ENCODE data around the gene WDR76.

WDR76 gene
- long read RNA-seq, transcript WDR76-201 (13 exons, 3,978 nt) = major isoform, 211 of 260 reads
- long read RNA-seq, transcript WDR76-202 (13 exons, 2,586 nt) = minor isoform, 12 of 260 reads
- long read RNA-seq, partial matches to known transcripts = 19 of 260 reads
- long read RNA-seq, other reads (novel, unspliced or antisense) = 18 of 260 reads

DNA sequence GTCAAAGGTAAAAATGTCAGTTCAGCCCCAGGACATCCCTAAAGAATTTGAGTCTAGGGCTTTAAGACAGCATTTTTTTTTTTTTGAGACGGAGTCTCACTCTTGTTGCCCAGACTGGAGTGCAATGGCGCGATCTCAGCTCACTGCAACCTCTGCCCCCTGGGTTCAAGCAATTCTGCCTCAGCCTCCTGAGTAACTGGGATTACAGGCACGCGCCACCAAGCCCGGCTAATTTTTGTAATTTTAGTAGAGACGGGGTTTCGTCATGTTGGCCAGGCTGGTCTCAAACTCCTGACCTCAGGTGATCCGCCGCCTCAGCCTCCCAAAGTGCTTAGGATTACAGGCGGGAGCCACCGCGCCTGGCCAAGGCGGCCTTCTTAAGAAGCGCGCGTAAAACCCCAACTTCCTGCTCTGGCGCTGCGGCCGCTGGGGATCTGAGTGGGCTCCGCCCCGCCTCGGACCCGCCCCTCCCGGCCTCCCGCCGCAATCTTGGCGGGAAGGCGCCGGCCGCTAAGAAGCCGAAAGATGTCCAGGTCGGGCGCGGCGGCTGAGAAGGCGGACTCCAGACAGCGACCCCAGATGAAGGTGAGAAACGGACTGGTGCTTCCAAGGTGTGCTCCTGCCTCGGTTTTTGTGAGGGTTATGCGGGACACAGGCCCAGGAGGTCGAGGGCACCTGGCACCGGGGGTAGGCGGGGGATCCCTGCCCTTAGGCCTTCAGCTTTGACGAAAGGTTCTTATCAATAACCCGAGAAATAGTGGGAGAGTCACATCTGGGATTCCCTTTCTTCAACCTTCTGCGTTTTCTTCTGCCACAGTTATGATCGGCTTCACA, at the start of gene WDR76:
Gene WDR76 (plus strand): TSS at position 495 of the 834 bp plus-strand sequence. CDS start 31 bp downstream, at position 526.
- peak within 1 kb of the TSS; percentile 85 for H3K27ac ChIP-seq (replicated peaks)
- peak within 1 kb of the TSS; percentile 83 for H3K4me3 ChIP-seq (replicated peaks; ENCODE audit: insufficient read depth, low read length)
- peak; percentile 76 to 89 for DNase-seq (ENCODE audit: low read depth in 1 of 2, low spot score in 1 of 2)
- TF ChIP-seq POLR2AphosphoS5 (IDR thresholded peaks at IDR 0.05; ENCODE audit: low read depth) (peak; percentile 70), SPI1 (IDR thresholded peaks at IDR 0.05; ENCODE audit: borderline replicate concordance, low read depth) (no peak; the same call in 1 of the 2 replicates)
- H3K27me3 ChIP-seq (ENCODE audit: insufficient read depth, poor library complexity, severe bottlenecking) = no peaks in the 10 kb centered on the region

DNA sequence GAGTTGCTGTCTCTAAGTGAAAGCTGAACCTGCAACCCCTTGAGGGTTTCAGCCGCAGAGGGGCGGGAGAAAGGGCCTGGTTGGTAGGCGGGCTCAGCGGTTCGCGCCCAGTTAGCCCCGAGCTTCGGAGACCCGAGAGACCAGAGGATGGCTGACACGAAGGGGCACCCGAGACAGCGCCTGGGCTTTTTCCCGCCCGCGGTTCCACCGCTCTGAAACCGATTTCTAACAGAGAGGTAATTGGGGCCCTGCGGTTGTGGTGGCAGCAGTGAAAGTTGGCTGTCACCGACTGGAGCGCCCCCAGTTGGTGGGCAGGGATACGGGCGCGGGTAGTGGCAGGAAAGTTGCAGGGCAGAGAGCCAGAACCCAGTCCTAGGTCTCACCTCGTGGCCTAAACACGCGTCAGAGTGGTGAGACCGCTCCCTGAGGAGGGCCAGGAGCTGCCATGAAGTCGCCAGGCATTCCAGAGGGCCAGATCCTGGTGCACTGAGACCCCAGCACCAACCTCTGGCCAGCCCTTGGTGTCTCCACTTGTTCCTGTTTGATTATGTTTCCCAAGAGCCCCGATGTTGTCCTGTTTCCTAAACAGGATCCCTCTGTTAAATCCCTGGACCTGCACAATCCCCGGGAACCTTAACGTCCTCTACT, 49.4 kb upstream of the WDR76 start:
- H3K27ac ChIP-seq (replicated peaks) = peak overlapping the region; percentile 91
- H3K4me3 ChIP-seq (replicated peaks; ENCODE audit: insufficient read depth, low read length) = peak overlapping the region; percentile 65
- DNase-seq (ENCODE audit: low read depth in 1 of 2, low spot score in 1 of 2) = peak; percentile 73 to 85
- TF ChIP-seq, protein P1, sequence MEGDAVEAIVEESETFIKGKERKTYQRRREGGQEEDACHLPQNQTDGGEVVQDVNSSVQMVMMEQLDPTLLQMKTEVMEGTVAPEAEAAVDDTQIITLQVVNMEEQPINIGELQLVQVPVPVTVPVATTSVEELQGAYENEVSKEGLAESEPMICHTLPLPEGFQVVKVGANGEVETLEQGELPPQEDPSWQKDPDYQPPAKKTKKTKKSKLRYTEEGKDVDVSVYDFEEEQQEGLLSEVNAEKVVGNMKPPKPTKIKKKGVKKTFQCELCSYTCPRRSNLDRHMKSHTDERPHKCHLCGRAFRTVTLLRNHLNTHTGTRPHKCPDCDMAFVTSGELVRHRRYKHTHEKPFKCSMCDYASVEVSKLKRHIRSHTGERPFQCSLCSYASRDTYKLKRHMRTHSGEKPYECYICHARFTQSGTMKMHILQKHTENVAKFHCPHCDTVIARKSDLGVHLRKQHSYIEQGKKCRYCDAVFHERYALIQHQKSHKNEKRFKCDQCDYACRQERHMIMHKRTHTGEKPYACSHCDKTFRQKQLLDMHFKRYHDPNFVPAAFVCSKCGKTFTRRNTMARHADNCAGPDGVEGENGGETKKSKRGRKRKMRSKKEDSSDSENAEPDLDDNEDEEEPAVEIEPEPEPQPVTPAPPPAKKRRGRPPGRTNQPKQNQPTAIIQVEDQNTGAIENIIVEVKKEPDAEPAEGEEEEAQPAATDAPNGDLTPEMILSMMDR (IDR thresholded peaks at IDR 0.05; ENCODE audit: insufficient read depth, low read length) = peak; percentile 80
- peak; percentile 82 for TF ChIP-seq POLR2AphosphoS5 (IDR thresholded peaks at IDR 0.05; ENCODE audit: low read depth)
- TF ChIP-seq, protein P2, sequence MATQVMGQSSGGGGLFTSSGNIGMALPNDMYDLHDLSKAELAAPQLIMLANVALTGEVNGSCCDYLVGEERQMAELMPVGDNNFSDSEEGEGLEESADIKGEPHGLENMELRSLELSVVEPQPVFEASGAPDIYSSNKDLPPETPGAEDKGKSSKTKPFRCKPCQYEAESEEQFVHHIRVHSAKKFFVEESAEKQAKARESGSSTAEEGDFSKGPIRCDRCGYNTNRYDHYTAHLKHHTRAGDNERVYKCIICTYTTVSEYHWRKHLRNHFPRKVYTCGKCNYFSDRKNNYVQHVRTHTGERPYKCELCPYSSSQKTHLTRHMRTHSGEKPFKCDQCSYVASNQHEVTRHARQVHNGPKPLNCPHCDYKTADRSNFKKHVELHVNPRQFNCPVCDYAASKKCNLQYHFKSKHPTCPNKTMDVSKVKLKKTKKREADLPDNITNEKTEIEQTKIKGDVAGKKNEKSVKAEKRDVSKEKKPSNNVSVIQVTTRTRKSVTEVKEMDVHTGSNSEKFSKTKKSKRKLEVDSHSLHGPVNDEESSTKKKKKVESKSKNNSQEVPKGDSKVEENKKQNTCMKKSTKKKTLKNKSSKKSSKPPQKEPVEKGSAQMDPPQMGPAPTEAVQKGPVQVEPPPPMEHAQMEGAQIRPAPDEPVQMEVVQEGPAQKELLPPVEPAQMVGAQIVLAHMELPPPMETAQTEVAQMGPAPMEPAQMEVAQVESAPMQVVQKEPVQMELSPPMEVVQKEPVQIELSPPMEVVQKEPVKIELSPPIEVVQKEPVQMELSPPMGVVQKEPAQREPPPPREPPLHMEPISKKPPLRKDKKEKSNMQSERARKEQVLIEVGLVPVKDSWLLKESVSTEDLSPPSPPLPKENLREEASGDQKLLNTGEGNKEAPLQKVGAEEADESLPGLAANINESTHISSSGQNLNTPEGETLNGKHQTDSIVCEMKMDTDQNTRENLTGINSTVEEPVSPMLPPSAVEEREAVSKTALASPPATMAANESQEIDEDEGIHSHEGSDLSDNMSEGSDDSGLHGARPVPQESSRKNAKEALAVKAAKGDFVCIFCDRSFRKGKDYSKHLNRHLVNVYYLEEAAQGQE (IDR thresholded peaks at IDR 0.05; ENCODE audit: insufficient replicate concordance, low read depth) = no peak
- H3K27me3 ChIP-seq (ENCODE audit: insufficient read depth, poor library complexity, severe bottlenecking) = no peaks in the 10 kb centered on the region

DNA sequence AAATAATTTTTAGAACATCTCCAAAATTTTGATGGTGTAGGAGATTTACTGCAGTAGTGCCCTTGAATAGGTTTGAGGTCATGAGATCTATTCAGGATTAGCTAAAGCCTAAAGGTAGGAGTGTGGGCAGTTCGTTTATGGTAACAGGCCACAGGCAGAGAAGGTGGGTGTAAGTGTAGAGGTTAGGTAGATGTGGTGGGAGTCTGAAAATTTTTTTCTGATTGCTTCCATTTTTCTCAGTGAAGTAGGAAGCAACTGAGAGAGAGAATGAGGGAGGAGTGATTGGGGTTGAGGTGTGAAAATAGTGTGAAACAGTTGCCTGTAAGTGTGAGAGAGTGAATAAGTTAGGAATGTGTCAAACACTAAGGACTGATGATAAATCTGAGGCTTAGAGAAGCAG, 47.8 kb upstream of the WDR76 start:
- TF ChIP-seq GABPA (IDR thresholded peaks at IDR 0.05; ENCODE audit: low read depth) (no peak), SPI1 (IDR thresholded peaks at IDR 0.05; ENCODE audit: borderline replicate concordance, low read depth) (no peak), POLR2AphosphoS5 (IDR thresholded peaks at IDR 0.05; ENCODE audit: low read depth) (no peak)
- TF ChIP-seq, protein P2 (IDR thresholded peaks at IDR 0.05; ENCODE audit: insufficient replicate concordance, low read depth) = no peak
- TF ChIP-seq, protein P1 (IDR thresholded peaks at IDR 0.05; ENCODE audit: insufficient read depth, low read length) = no peak
- no peaks in the 10 kb centered on the region for H3K27me3 ChIP-seq (ENCODE audit: insufficient read depth, poor library complexity, severe bottlenecking)
- no peak for DNase-seq (ENCODE audit: low read depth in 1 of 2, low spot score in 1 of 2)
- no peak overlapping the region for H3K27ac ChIP-seq (replicated peaks)
- H3K4me3 ChIP-seq (replicated peaks; ENCODE audit: insufficient read depth, low read length) = no peak overlapping the region

DNA sequence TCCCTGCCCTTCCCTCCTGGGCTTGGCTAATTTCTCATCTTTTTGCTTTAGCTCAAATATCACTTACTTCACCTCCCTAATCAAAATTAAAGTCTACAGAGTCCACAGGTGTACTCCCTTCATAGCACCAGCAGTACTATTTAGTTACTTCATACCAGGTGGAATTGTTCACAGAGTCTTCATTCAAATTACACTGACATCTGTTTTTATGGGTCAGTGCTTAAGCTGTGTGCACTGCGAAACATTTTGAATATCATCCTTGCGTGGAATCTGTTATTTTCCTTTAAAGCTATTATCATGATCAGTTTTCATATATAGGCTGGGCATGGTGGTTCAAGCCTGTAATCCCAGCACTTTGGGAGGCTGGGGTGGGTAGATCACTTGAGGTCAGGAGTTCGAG, 37.4 kb upstream of the WDR76 start:
- Histone ChIP-seq H3K4me3 (replicated peaks; ENCODE audit: insufficient read depth, low read length) (no peak overlapping the region), H3K27me3 (ENCODE audit: insufficient read depth, poor library complexity, severe bottlenecking) (no peaks in the 10 kb centered on the region), H3K27ac (replicated peaks) (no peak overlapping the region)
- DNase-seq (ENCODE audit: low read depth in 1 of 2, low spot score in 1 of 2) = no peak
- TF ChIP-seq POLR2AphosphoS5 (IDR thresholded peaks at IDR 0.05; ENCODE audit: low read depth) = no peak
- no peak for TF ChIP-seq SPI1 (IDR thresholded peaks at IDR 0.05; ENCODE audit: borderline replicate concordance, low read depth)
- TF ChIP-seq, protein P1 (IDR thresholded peaks at IDR 0.05; ENCODE audit: insufficient read depth, low read length) = no peak
- no peak for TF ChIP-seq GABPA (IDR thresholded peaks at IDR 0.05; ENCODE audit: low read depth)
- TF ChIP-seq, protein P2 (IDR thresholded peaks at IDR 0.05; ENCODE audit: insufficient replicate concordance, low read depth) = no peak

Measured in HL-60 (cell line).